HG03280 (cell line): ENCODE results near the gene DKK1.
"Not testable (repeated sequence)": the region's sequence is repeated elsewhere in the genome, so short reads cannot be mapped to it uniquely, and the experiment has no call there.

ENCODE experiments used
- ATAC-seq: cut with Tn5 transposase; IDR thresholded peaks from one replicate; pipeline ENCODE4 v1.9.1; 2021; ENCODE audit warnings: mild to moderate bottlenecking, moderate library complexity; ENCODE audit not compliant: unreplicated experiment

DKK1 gene

DNA sequence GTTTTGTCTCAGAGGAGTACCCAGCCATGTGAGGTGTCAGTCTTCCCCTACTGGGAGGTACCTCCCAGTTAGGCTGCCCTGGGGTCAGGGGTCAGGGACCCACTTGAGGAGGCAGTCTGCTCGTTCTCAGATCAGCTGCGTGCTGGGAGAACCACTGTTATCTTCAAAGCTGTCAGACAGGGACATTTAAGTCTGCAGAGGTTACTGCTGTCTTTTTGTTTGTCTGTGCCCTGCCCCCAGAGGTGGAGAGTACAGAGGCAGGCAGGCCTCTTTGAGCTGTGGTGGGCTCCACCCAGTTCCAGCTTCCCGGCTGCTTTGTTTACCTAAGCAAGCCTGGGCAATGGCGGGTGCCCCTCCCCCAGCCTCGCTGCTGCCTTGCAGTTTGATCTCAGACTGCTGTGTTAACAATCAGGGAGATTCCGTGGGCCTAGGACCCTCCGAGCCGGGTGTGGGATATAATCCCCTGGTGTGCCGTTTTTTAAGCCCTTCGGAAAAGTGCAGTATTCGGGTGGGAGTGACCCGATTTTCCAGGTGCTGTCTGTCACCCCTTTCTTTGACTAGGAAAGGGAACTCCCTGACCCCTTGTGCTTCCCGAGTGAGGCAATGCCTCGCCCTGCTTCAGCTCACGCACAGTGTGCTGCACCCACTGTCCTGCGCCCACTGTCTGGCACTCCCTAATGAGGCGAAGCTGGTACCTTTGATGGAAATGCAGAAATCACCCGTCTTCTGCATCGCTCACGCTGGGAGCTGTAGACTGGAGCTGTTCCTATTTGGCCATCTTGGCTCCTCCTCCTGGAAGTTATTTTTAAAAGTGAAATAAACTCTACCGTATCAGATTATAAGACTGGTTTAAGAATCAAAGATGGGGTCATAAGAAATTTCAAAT lies 51.7 kb downstream of the DKK1 start:
- ATAC-seq: not testable (repeated sequence)
